PFSK-1 (cell line): ENCODE results near the gene LSMEM2.

Experiments
- POLR2AphosphoS5 ChIP-seq: IDR thresholded peaks from 2 replicates; pipeline ENCODE4 v1.6.1; 2012; ENCODE audit warnings: low read depth, mild to moderate bottlenecking, control low read depth, low read length, moderate library complexity
- SIN3A ChIP-seq: IDR thresholded peaks from 2 replicates; pipeline ENCODE4 v1.6.1; 2012; ENCODE audit warnings: mild to moderate bottlenecking, low read length, moderate library complexity, borderline replicate concordance; ENCODE audit not compliant: insufficient read depth
- TAF1 ChIP-seq: IDR thresholded peaks from 2 replicates; pipeline ENCODE4 v1.6.1; 2012; ENCODE audit warnings: low read length, control low read depth, borderline replicate concordance; ENCODE audit not compliant: insufficient read depth
- TF ChIP-seq, protein P1 (sequence below), 2 experiments: IDR thresholded peaks; 2 replicates each; pipeline versions ENCODE4 v1.6.1 to v1.8.0; 2011 to 2012; ENCODE audit warnings: low read depth in 2 of 2, low read length in 2 of 2, control low read depth in 1 of 2, inconsistent platforms in 1 of 2, mild to moderate bottlenecking in 1 of 2, moderate library complexity in 1 of 2; ENCODE audit not compliant: insufficient read depth in 1 of 2

DNA sequence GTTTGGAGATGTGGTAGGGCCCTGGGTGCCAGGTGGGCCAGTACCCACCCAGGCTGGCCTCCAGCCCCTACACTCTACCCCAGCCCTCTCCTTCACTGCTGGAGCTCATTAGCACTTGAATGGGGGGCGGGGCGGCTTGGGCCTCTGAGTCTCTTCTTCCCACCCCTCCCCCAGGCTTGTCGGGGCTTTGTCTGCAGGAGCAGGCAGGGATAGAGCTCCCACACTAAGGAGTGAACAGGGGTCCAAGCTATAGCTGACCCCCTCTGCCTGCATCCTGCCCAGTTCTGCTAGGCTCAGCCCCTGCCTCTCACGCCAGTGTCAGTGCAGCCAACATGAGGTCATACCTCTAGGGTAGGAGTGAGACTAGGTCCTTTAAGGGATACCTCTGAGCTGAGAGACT is 37.7 kb upstream of the LSMEM2 start:
- TF ChIP-seq, protein P1, sequence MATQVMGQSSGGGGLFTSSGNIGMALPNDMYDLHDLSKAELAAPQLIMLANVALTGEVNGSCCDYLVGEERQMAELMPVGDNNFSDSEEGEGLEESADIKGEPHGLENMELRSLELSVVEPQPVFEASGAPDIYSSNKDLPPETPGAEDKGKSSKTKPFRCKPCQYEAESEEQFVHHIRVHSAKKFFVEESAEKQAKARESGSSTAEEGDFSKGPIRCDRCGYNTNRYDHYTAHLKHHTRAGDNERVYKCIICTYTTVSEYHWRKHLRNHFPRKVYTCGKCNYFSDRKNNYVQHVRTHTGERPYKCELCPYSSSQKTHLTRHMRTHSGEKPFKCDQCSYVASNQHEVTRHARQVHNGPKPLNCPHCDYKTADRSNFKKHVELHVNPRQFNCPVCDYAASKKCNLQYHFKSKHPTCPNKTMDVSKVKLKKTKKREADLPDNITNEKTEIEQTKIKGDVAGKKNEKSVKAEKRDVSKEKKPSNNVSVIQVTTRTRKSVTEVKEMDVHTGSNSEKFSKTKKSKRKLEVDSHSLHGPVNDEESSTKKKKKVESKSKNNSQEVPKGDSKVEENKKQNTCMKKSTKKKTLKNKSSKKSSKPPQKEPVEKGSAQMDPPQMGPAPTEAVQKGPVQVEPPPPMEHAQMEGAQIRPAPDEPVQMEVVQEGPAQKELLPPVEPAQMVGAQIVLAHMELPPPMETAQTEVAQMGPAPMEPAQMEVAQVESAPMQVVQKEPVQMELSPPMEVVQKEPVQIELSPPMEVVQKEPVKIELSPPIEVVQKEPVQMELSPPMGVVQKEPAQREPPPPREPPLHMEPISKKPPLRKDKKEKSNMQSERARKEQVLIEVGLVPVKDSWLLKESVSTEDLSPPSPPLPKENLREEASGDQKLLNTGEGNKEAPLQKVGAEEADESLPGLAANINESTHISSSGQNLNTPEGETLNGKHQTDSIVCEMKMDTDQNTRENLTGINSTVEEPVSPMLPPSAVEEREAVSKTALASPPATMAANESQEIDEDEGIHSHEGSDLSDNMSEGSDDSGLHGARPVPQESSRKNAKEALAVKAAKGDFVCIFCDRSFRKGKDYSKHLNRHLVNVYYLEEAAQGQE (IDR thresholded peaks at IDR 0.05; ENCODE audit: insufficient read depth in 1 of 2, low read depth in 2 of 2, low read length in 2 of 2) = no peak
- no peak for TF ChIP-seq TAF1
- no peak for TF ChIP-seq POLR2AphosphoS5
- no peak for TF ChIP-seq SIN3A
